CD4-positive, alpha-beta T cell (primary cell): ENCODE results near the gene PEBP1. TPM values are rescaled to one million over a fixed set of nuclear protein-coding genes. Genes with fewer than 3 reads are reported as not detected.

Experiments used
- ATAC-seq: fragments of 200-7000 bp; cut with Tn5 transposase; one replicate; pipeline ENCODE4 v1.10.0; 2022; ENCODE audit warnings: mild to moderate bottlenecking; ENCODE audit not compliant: poor library complexity
- CTCF ChIA-PET: fragments of 350-600 bp; sonication (Branson Sonifier 250); formaldehyde crosslinking; loops from one replicate; lab custom pipeline; 2021; ENCODE audit warnings: antibody characterized with exemption, inconsistent platforms; lab: Charles Lee
- POLR2A ChIA-PET: fragments of 350-600 bp; sonication (Branson Sonifier 250); formaldehyde crosslinking; loops from one replicate; lab custom pipeline; 2021; ENCODE audit warnings: antibody characterized with exemption, inconsistent platforms; lab: Charles Lee
- DNase-seq, 14 experiments: peaks; one replicate each; pipeline ENCODE4 v3.0.0-alpha.2; 2013 to 2020; ENCODE audit warnings: mixed read lengths in 2 of 14
- H3K27ac ChIP-seq, 2 donors: one replicate each; pipeline versions ENCODE4 v1.5.1 to v1.7.0; 2013; ENCODE audit warnings: low read length in 2 of 2, low read depth in 1 of 2, mild to moderate bottlenecking in 1 of 2
- H3K27me3 ChIP-seq, 2 experiments: 1 replicate in 1 of 2; 2 replicates in 1 of 2; pipeline versions ENCODE4 v1.6.1 to v1.7.0; 2013; ENCODE audit warnings: low read length in 2 of 2, control low read depth in 1 of 2, mild to moderate bottlenecking in 1 of 2, moderate library complexity in 1 of 2; ENCODE audit not compliant: insufficient read depth in 2 of 2, control insufficient read depth in 1 of 2
- H3K36me3 ChIP-seq: one replicate; pipeline ENCODE4 v1.6.1; 2013; ENCODE audit warnings: low read length, control low read depth; ENCODE audit not compliant: insufficient read depth
- H3K4me1 ChIP-seq: one replicate; pipeline ENCODE4 v1.6.1; 2013; ENCODE audit warnings: low read length, control low read depth; ENCODE audit not compliant: insufficient read depth
- H3K4me3 ChIP-seq: one replicate; pipeline ENCODE4 v1.5.1; 2013; ENCODE audit warnings: mild to moderate bottlenecking, low read length, moderate library complexity
- H3K9me3 ChIP-seq, 2 experiments: 1 replicate in 1 of 2; 2 replicates in 1 of 2; pipeline versions ENCODE4 v1.6.1 to v1.7.0; 2013; ENCODE audit warnings: low read length in 2 of 2, mild to moderate bottlenecking in 2 of 2, control low read depth in 1 of 2, moderate library complexity in 1 of 2; ENCODE audit not compliant: control insufficient read depth in 1 of 2, insufficient read depth in 1 of 2
- H3K27ac Mint-ChIP-seq: one replicate; pipeline ENCODE4 v1.8.0; 2020; ENCODE audit warnings: mixed read lengths
- H3K27me3 Mint-ChIP-seq: one replicate; pipeline ENCODE4 v1.8.0; 2021; ENCODE audit warnings: mixed read lengths
- H3K36me3 Mint-ChIP-seq: one replicate; pipeline ENCODE4 v1.8.0; 2021; ENCODE audit warnings: low read depth, mixed read lengths
- H3K4me1 Mint-ChIP-seq: one replicate; pipeline ENCODE4 v1.8.0; 2021; ENCODE audit warnings: low read depth, mixed read lengths
- H3K4me3 Mint-ChIP-seq: one replicate; pipeline ENCODE4 v1.8.0; 2020; ENCODE audit warnings: mild to moderate bottlenecking, mixed read lengths
- H3K9me3 Mint-ChIP-seq: one replicate; pipeline ENCODE4 v1.8.0; 2020; ENCODE audit warnings: mixed read lengths
- CTCF ChIP-seq: fragments of 200-600 bp; IDR thresholded peaks from one replicate; pipeline ENCODE4 v1.8.0; 2022; ENCODE audit warnings: antibody characterized with exemption, mild to moderate bottlenecking
- intact Hi-C, 2 experiments: fragments of 100-400 bp; cut with DNase I in 1 of 2; cut with micrococcal nuclease in 1 of 2; formaldehyde crosslinking; loops; one replicate each; pipeline versions ENCODE4 v1.15.1 to v1.9.0; 2023 to 2025; cut with DNase I, micrococcal nuclease
- polyA plus RNA-seq, 2 donors: library from polyadenylated mRNA; unstranded; fragments of 120-200 nt; gene quantifications; one replicate each; pipeline ENCODE4 v1.2.1, GENCODE V29; 2013
- total RNA-seq, 174 experiments: library from RNA in 2 of 174; stranded (reverse) in 2 of 174; gene quantifications; one replicate each; pipeline ENCODE4 v1.2.3 and lab custom pipeline; 2021 to 2026

The PEBP1 gene
- total RNA-seq (100 to 1,000 TPM; 116 to 119 TPM), total RNA-seq (lab: John Stamatoyannopoulos, UW) (70.6 to 253 (median 154) reads per million in 172 experiments)
- 138 TPM for polyA plus RNA-seq (2013, experiment 1 of 2)
- 124 TPM for polyA plus RNA-seq (2013, experiment 2 of 2)

GRCh38 chr12:118135788-118136558 lies at the start of gene PEBP1:
Gene PEBP1 (plus strand): TSS chr12:118136124. CDS start chr12:118136210, 86 bp downstream.
- DNase-seq (peak; percentile 85 to 95 (median 92)), ATAC-seq (peak; percentile 99)
- no peaks in the 10 kb centered on the region for H3K9me3 ChIP-seq
- H3K4me3 ChIP-seq: peak within 1 kb of the TSS; percentile 91
- Mint-ChIP-seq H3K27ac (peak within 1 kb of the TSS; percentile 92), H3K4me1 (peaks cover 41% of the 10 kb centered on the region), H3K9me3 (no peaks in the 10 kb centered on the region), H3K36me3 (peaks cover 34% of the 10 kb centered on the region), H3K27me3 (no peaks in the 10 kb centered on the region), H3K4me3 (peak within 1 kb of the TSS; percentile 98)
- peaks cover 27% of the 10 kb centered on the region for H3K36me3 ChIP-seq
- ChIA-PET POLR2A (interaction anchor here (0.6 to 2.6 kb wide), 18 partner anchors 8 to 242 kb away, joined by 3 to 28 read pairs (median 5); partner anchors contain the start of genes RFC5, SUDS3 and WSB2), CTCF (interaction anchor here (0.8 to 3.4 kb wide), 6 partner anchors 15 to 269 kb away, joined by 3 to 16 read pairs (median 3); partner anchors contain the start of gene SUDS3)
- peaks cover 33% of the 10 kb centered on the region for H3K4me1 ChIP-seq
- TF ChIP-seq CTCF: no peak
- H3K27ac ChIP-seq: peak within 1 kb of the TSS; percentile 41 to 42
- H3K27me3 ChIP-seq: no peaks in the 10 kb centered on the region
- intact Hi-C loops: loop anchor here (1.0 to 5.0 kb wide), 5 partner anchors 15 to 241 kb away; partner anchors contain the start of genes RFC5 (in 1 of the 2), SUDS3 (in 1 of the 2), TAOK3 (in 1 of the 2) and WSB2 (in 1 of the 2)

GRCh38 chr12:118089782-118090181 lies 46.1 kb upstream of the PEBP1 start:
- H3K27ac Mint-ChIP-seq: no peak overlapping the region

GRCh38 chr12:118094039-118094438 lies 41.9 kb upstream of the PEBP1 start:
- CTCF ChIA-PET: interaction anchor here (0.9 to 1.4 kb wide), 2 partner anchors 17 to 30 kb away, joined by 3 read pairs; no protein-coding TSS in a partner anchor
- POLR2A ChIA-PET: interaction anchor here (0.5 kb wide), 1 partner anchor 31 kb away, joined by 3 read pairs; no protein-coding TSS in a partner anchor
- H3K4me1 Mint-ChIP-seq: no peaks in the 10 kb centered on the region

More at GRCh38 chr12:118089782-118090181, 46.1 kb upstream of the PEBP1 start:
- no peak for DNase-seq
- Mint-ChIP-seq H3K9me3 (no peaks in the 10 kb centered on the region), H3K36me3 (no peaks in the 10 kb centered on the region), H3K4me1 (no peaks in the 10 kb centered on the region), H3K27me3 (no peaks in the 10 kb centered on the region), H3K4me3 (no peak overlapping the region)
- intact Hi-C loops: no loop called here
- no peak for ATAC-seq
- CTCF ChIA-PET: no interaction called here
- Histone ChIP-seq H3K27me3 (no peaks in the 10 kb centered on the region), H3K27ac (no peak overlapping the region), H3K36me3 (no peaks in the 10 kb centered on the region), H3K4me3 (no peak overlapping the region), H3K4me1 (no peaks in the 10 kb centered on the region), H3K9me3 (no peaks in the 10 kb centered on the region)
- TF ChIP-seq CTCF: no peak
- POLR2A ChIA-PET: no interaction called here

More at GRCh38 chr12:118094039-118094438, 41.9 kb upstream of the PEBP1 start:
- H3K27ac ChIP-seq: no peak overlapping the region
- no peak for ATAC-seq
- H3K4me3 ChIP-seq: no peak overlapping the region
- Mint-ChIP-seq H3K9me3 (no peaks in the 10 kb centered on the region), H3K4me3 (no peak overlapping the region), H3K27me3 (no peaks in the 10 kb centered on the region), H3K27ac (no peak overlapping the region), H3K36me3 (no peaks in the 10 kb centered on the region)
- no peaks in the 10 kb centered on the region for H3K36me3 ChIP-seq
- intact Hi-C loops: no loop called here
- no peak for DNase-seq
- H3K27me3 ChIP-seq: no peaks in the 10 kb centered on the region
- H3K4me1 ChIP-seq: no peaks in the 10 kb centered on the region
- no peaks in the 10 kb centered on the region for H3K9me3 ChIP-seq
- no peak for TF ChIP-seq CTCF
